ENCODE results near the gene SPANXN5. TPM values are rescaled to one million over a fixed set of nuclear protein-coding genes. Genes with fewer than 3 reads are reported as not detected.
A peak's percentile ranks its signal among the peaks of the same experiment; 100 is the strongest.
"Not testable (repeated sequence)": the region's sequence is repeated elsewhere in the genome, so short reads cannot be mapped to it uniquely, and the experiment has no call there.

SPANXN5 gene
- total and polyA plus RNA-seq, 3 donors from 2014 or later: 1.9 to 8.8 (median 7.9) TPM

- WGBS, 2 donors: 57 to 86% methylated on average over 2 to 4 of the region's 4 CpGs
Observed at GRCh38 chrX:52819788-52820187, 22.6 kb upstream of the SPANXN5 start.

GRCh38 chrX:52811065-52811625 lies 13.9 kb upstream of the SPANXN5 start, which contains the start of gene XAGE5:
TSS of gene XAGE5 (plus strand) at chrX:52811287. CDS start at chrX:52812567, 1,280 bp downstream.
- 67 to 90% methylated on average over 4 to 20 of the region's 25 CpGs for WGBS, 2 donors
- Histone ChIP-seq H3K9me3 (no peaks in the 10 kb centered on the region), H3K4me1 (no peaks in the 10 kb centered on the region), H3K27me3 (no peaks in the 10 kb centered on the region), H3K27ac (no peak within 1 kb of the TSS), H3K4me3 (peak within 1 kb of the TSS in 1 of 2 donors; percentile 34), H3K36me3 (ENCODE audit: low read depth, missing control alignments) (no peaks in the 10 kb centered on the region)
- intact Hi-C loops (cut with DNase I; ENCODE audit: low total_unique reads): no loop called here
- no peak for TF ChIP-seq CTCF (IDR thresholded peaks at IDR 0.05)
- no peak for TF ChIP-seq POLR2A (IDR thresholded peaks at IDR 0.05)
- DNase-seq: peak; percentile 54

More at GRCh38 chrX:52819788-52820187, 22.6 kb upstream of the SPANXN5 start:
- DNase-seq: no peak
- Histone ChIP-seq H3K36me3 (ENCODE audit: low read depth, missing control alignments) (no peaks in the 10 kb centered on the region), H3K27me3 (no peaks in the 10 kb centered on the region), H3K4me3 (no peak overlapping the region), H3K9me3 (no peaks in the 10 kb centered on the region), H3K27ac (no peak overlapping the region), H3K4me1 (no peaks in the 10 kb centered on the region)
- TF ChIP-seq CTCF (IDR thresholded peaks at IDR 0.05): no peak
- TF ChIP-seq POLR2A (IDR thresholded peaks at IDR 0.05): no peak
- intact Hi-C loops (cut with DNase I; ENCODE audit: low total_unique reads): no loop called here

GRCh38 chrX:52804876-52805275 lies 7.6 kb upstream of the SPANXN5 start:
- WGBS, 2 donors: 75 to 80% methylated on average over 2 of the region's 2 CpGs
- H3K9me3 ChIP-seq; H3K4me1 ChIP-seq; H3K4me3 ChIP-seq; H3K27ac ChIP-seq; DNase-seq; H3K27me3 ChIP-seq; H3K36me3 ChIP-seq (ENCODE audit: low read depth, missing control alignments); intact Hi-C loops (cut with DNase I; ENCODE audit: low total_unique reads): not testable (repeated sequence)

GRCh38 chrX:52773504-52773903 lies 23.7 kb downstream of the SPANXN5 start:
- H3K4me1 ChIP-seq; H3K9me3 ChIP-seq; DNase-seq; H3K27me3 ChIP-seq; H3K27ac ChIP-seq; intact Hi-C loops (cut with DNase I; ENCODE audit: low total_unique reads); H3K4me3 ChIP-seq; H3K36me3 ChIP-seq (ENCODE audit: low read depth, missing control alignments): not testable (repeated sequence)
- 93 to 94% methylated on average over 5 to 8 of the region's 11 CpGs for WGBS, 2 donors

GRCh38 chrX:52765983-52766382 lies 31.2 kb downstream of the SPANXN5 start:
- H3K4me3 ChIP-seq; H3K9me3 ChIP-seq; intact Hi-C loops (cut with DNase I; ENCODE audit: low total_unique reads); DNase-seq; H3K27me3 ChIP-seq; H3K4me1 ChIP-seq; H3K36me3 ChIP-seq (ENCODE audit: low read depth, missing control alignments); H3K27ac ChIP-seq: not testable (repeated sequence)
- 81% methylated on average over 5 of the region's 5 CpGs; no CpG with 5 or more reads in 1 of the 2 donors for WGBS, 2 donors

GRCh38 chrX:52750952-52751351 lies 46.3 kb downstream of the SPANXN5 start, which contains the start of gene SSX2B:
TSS of gene SSX2B (plus strand) at chrX:52751252. CDS start at chrX:52752681, 1,429 bp downstream.
- H3K27me3 ChIP-seq; H3K4me1 ChIP-seq; intact Hi-C loops (cut with DNase I; ENCODE audit: low total_unique reads); H3K36me3 ChIP-seq (ENCODE audit: low read depth, missing control alignments); H3K9me3 ChIP-seq; DNase-seq; H3K27ac ChIP-seq; H3K4me3 ChIP-seq: not testable (repeated sequence)
- WGBS, 2 donors: no CpG with 5 or more reads among the region's 13 CpGs

Small RNAs within 50 kb of the gene (small RNA-seq; reads per million reads assigned to genes)
- gene AC244505.6 (0 reads per million in 2 donors), gene AC244505.7 (0 reads per million in 2 donors)

Other genes starting within 250 kb of the SPANXN5 start
- not detected for gene SSX7, start 142.5 kb downstream of the SPANXN5 start, total RNA-seq
- not detected for gene SSX7, start 142.5 kb downstream of the SPANXN5 start, polyA plus RNA-seq (ENCODE audit: insufficient read depth, low read depth, low replicate concordance)
- 1 to 10 TPM in 1 of 2 donors, not detected in 1; 5.6 TPM for gene SSX2, start 90.2 kb downstream of the SPANXN5 start, total RNA-seq
- 9.1 TPM for gene SSX2, start 90.2 kb downstream of the SPANXN5 start, polyA plus RNA-seq (ENCODE audit: insufficient read depth, low read depth, low replicate concordance)
- gene SSX2B, start 46.2 kb downstream of the SPANXN5 start, total RNA-seq: 10 to 100 TPM; 37.5 to 40.6 TPM
- 42.6 TPM for gene SSX2B, start 46.2 kb downstream of the SPANXN5 start, polyA plus RNA-seq (ENCODE audit: insufficient read depth, low read depth, low replicate concordance)
- gene XAGE5, start 13.9 kb upstream of the SPANXN5 start, total RNA-seq: 1 to 10 TPM; 1.2 to 1.5 TPM
- 3.3 TPM for gene XAGE5, start 13.9 kb upstream of the SPANXN5 start, polyA plus RNA-seq (ENCODE audit: insufficient read depth, low read depth, low replicate concordance)
- under 1 TPM in 1 of 2 donors, not detected in 1; 0.99 TPM for gene XAGE3, start 70.7 kb upstream of the SPANXN5 start, total RNA-seq
- 2.3 TPM for gene XAGE3, start 70.7 kb upstream of the SPANXN5 start, polyA plus RNA-seq (ENCODE audit: insufficient read depth, low read depth, low replicate concordance)
- 10 to 100 TPM; 73.7 to 82.6 TPM for gene FAM156B, start 99.9 kb upstream of the SPANXN5 start, total RNA-seq
- gene FAM156B, start 99.9 kb upstream of the SPANXN5 start, polyA plus RNA-seq (ENCODE audit: insufficient read depth, low read depth, low replicate concordance): 21.4 TPM
- 10 to 100 TPM; 62.0 to 64.5 TPM for gene FAM156A, start 161.1 kb upstream of the SPANXN5 start, total RNA-seq
- gene FAM156A, start 161.1 kb upstream of the SPANXN5 start, polyA plus RNA-seq (ENCODE audit: insufficient read depth, low read depth, low replicate concordance): 25.6 TPM